Measurements from ENCODE around the gene MILR1. TPM values are rescaled to one million over a fixed set of nuclear protein-coding genes. Genes with fewer than 3 reads are reported as not detected.

The MILR1 gene
- total and polyA plus RNA-seq, 2 donors (not counting 3 experiments of a cell fraction or from before 2014, with no cell fraction given): 1.2 to 17.8 TPM

- DNase-seq (ENCODE audit: low read depth, low spot score) (no peak), FAIRE-seq (no peak)
- Histone ChIP-seq H3K9ac (replicated peaks; ENCODE audit: extremely low read depth, insufficient read depth, low read length) (no peak overlapping the region), H3K36me3 (ENCODE audit: control insufficient read depth in 2 of 2, extremely low read depth in 1 of 2, insufficient read depth in 2 of 2, low read length in 2 of 2) (peaks cover 44 to 66% of the 10 kb centered on the region in 2 experiments), H3K4me2 (ENCODE audit: insufficient read depth, low read length) (peak overlapping the region; percentile 95), H3K27ac (ENCODE audit: insufficient read depth, low read depth, low read length) (no peak overlapping the region), H3K27me3 (ENCODE audit: control insufficient read depth in 2 of 2, insufficient read depth in 2 of 2, low read length in 2 of 2) (no peaks in the 10 kb centered on the region), H3K9me1 (replicated peaks; ENCODE audit: control insufficient read depth, extremely low read depth, insufficient read depth, low read length) (no peaks in the 10 kb centered on the region), H3K4me3 (replicated peaks in 1 of 3; ENCODE audit: insufficient read depth in 1 of 3, low read depth in 1 of 3, low read length in 3 of 3) (no peak overlapping the region), H4K20me1 (replicated peaks; ENCODE audit: control insufficient read depth, extremely low read depth, insufficient read depth, low read length) (peaks cover 41% of the 10 kb centered on the region), H3K4me1 (ENCODE audit: control insufficient read depth, extremely low read depth, insufficient read depth, low read length) (peaks cover 60% of the 10 kb centered on the region), H2AFZ (ENCODE audit: low read depth, low read length) (no peak overlapping the region), H3K9me3 (replicated peaks; ENCODE audit: control insufficient read depth, insufficient read depth, low read length) (no peaks in the 10 kb centered on the region), H3K79me2 (ENCODE audit: control insufficient read depth, insufficient read depth, low read length) (peaks cover 74% of the 10 kb centered on the region)
- CTCF ChIA-PET: no interaction called here
- TF ChIP-seq FOS (IDR thresholded peaks at IDR 0.05; ENCODE audit: borderline replicate concordance, insufficient read depth, low read length) (no peak), POLR2A (IDR thresholded peaks at IDR 0.05; ENCODE audit: low read depth, low read length) (peak; percentile 50)
- dilution Hi-C loops (cut with MboI; ENCODE audit: extremely low pct_ligation_motif_present, low sequenced_read_pairs) (no loop called here), intact Hi-C loops (cut with micrococcal nuclease) (loop anchor here (10.0 kb wide), 1 partner anchor 242 kb away; no protein-coding TSS in a partner anchor)
- POLR2A ChIA-PET: no interaction called here
- no TSS peak for BruUV-seq (replicated peaks)
Observed at GRCh38 chr17:64502809-64503208, 53.9 kb downstream of the MILR1 start.

GRCh38 chr17:64503341-64503740, 54.4 kb downstream of the MILR1 start:
- Histone ChIP-seq H2AFZ (ENCODE audit: low read depth, low read length) (no peak overlapping the region), H3K4me3 (replicated peaks in 1 of 3; ENCODE audit: insufficient read depth in 1 of 3, low read depth in 1 of 3, low read length in 3 of 3) (peak overlapping the region in 1 of 3 experiments; percentile 84), H3K79me2 (ENCODE audit: control insufficient read depth, insufficient read depth, low read length) (peaks cover 79% of the 10 kb centered on the region), H3K4me2 (ENCODE audit: insufficient read depth, low read length) (peak overlapping the region; percentile 95), H3K4me1 (ENCODE audit: control insufficient read depth, extremely low read depth, insufficient read depth, low read length) (peaks cover 61% of the 10 kb centered on the region), H3K27me3 (ENCODE audit: control insufficient read depth in 2 of 2, insufficient read depth in 2 of 2, low read length in 2 of 2) (no peaks in the 10 kb centered on the region), H3K27ac (ENCODE audit: insufficient read depth, low read depth, low read length) (no peak overlapping the region), H3K9ac (replicated peaks; ENCODE audit: extremely low read depth, insufficient read depth, low read length) (no peak overlapping the region), H3K9me3 (replicated peaks; ENCODE audit: control insufficient read depth, insufficient read depth, low read length) (no peaks in the 10 kb centered on the region), H3K9me1 (replicated peaks; ENCODE audit: control insufficient read depth, extremely low read depth, insufficient read depth, low read length) (no peaks in the 10 kb centered on the region), H3K36me3 (ENCODE audit: control insufficient read depth in 2 of 2, extremely low read depth in 1 of 2, insufficient read depth in 2 of 2, low read length in 2 of 2) (peaks cover 42 to 61% of the 10 kb centered on the region in 2 experiments), H4K20me1 (replicated peaks; ENCODE audit: control insufficient read depth, extremely low read depth, insufficient read depth, low read length) (peaks cover 41% of the 10 kb centered on the region)
- FAIRE-seq (no peak), DNase-seq (ENCODE audit: low read depth, low spot score) (no peak)
- no peak for TF ChIP-seq MAX (IDR thresholded peaks at IDR 0.05; ENCODE audit: insufficient read depth, insufficient read length)
- TF ChIP-seq POLR2AphosphoS5 (IDR thresholded peaks at IDR 0.05; ENCODE audit: insufficient read depth, low read depth, low read length): no peak
- no peak for TF ChIP-seq POLR2A (IDR thresholded peaks at IDR 0.05; ENCODE audit: low read depth, low read length)
- CTCF ChIA-PET: no interaction called here
- no TSS peak for BruUV-seq (replicated peaks)
- dilution Hi-C loops (cut with MboI; ENCODE audit: extremely low pct_ligation_motif_present, low sequenced_read_pairs): no loop called here
- POLR2A ChIA-PET: no interaction called here
- intact Hi-C loops (cut with micrococcal nuclease): loop anchor here (10.0 kb wide), 1 partner anchor 241 kb away; no protein-coding TSS in a partner anchor

All from endothelial cell of umbilical vein (primary cell).